IPS-NIHi7 (cell line): ENCODE data around the gene SCN10A.
A peak's percentile ranks its signal among the peaks of the same experiment; 100 is the strongest.

ENCODE experiments used
- DNase-seq: peaks from one replicate; pipeline ENCODE4 v3.0.0; 2012; ENCODE audit warnings: mixed read lengths; ENCODE audit errors: extremely low spot score

SCN10A gene

DNA sequence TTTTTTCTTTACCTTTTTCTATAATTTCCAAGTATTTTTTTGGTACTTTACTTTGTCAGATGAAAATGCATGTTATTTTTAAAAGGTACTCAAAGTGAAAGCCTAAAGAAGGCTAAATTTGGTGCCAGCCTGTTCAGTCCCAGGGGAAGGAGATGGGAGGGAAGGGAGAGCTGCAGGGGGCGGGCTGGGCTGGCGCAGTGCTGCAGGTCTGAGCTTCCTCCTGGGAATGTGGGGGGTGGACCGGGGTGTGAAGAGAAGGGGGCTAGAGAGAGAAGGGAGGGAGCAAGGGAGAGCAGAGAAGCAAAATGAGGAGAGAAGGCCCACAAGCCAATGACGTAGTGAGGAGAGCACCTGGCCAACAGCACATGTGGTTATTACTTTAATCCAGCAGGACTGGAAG, 95.6 kb downstream of the SCN10A start:
- no peak for DNase-seq

DNA sequence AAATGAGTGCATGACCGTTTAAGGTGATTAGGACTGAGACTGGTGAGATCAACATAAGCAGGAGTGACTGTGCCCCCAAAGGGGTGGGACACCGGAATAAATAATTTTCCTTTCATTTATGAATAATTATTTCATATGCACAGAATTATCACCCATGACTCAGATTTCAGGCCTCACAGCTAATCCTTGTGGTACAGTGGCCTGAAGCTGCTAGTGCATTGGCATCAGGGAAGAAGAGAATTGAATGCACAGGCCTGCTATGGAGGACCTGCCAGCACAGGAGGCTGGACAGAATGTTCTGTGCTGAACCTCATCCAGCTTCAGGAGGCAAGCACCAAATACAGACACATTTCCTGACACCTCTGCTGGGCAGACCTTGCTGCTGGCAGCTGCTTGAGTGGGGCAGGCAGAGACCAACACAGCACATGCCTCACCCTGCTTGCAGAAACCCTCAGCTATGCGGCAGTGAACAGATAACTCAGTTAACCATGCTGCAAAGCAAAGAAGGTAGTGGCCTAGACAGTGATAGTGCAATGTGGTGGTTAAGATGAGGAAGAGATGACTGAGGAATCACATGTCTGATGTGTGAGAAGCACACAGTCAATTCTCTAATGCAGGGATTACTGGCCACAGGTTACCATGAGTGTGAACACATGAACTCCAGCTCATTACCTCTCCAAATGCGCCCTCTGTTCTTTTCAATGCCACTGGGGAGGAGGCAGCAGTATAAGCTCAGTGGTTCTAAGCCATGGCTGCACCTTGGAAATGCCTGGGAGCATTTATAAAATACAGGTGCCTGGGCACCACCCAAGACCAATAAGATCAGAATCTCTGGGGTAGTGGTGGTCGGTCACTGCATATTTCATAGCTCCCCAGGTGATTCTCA, 98.4 kb downstream of the SCN10A start:
- DNase-seq: no peak

DNA sequence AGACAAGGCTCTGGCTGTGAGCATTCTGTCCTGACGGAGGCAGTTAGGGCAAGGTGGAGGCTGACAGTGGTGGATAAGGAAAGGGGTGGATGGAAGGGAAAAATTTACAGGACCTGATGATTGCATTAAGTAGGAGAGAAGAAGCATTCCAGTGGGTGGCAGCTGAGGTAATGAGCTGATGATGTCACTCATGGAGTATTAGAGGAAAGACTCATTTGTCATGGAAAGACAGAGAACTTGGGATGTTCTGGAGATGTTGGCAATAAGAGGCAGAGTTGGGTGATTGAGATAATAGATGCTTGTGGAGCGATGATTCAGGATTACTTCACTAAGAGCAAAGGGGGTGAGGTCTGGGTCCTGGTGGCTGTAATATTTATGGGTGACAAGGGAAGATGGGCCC, 102.9 kb downstream of the SCN10A start:
- no peak for DNase-seq

DNA sequence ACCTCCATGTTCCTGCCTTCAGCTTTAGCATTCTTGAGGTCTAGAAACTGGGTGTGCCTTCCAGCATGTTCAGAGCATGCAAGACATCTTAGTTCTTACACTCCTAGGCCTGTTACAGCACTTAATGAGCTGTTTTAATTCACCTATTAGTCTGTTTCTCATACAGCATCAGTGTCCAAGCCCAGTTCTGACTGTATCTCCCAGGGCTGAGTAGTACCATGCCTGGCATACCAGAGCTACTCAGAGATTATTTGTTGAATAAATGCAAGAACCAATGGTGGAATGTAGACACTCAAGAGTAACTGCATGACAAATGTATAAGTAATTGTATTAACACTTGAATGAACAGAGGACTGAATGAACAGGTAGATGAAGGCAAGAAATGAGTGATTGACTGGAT, 104.7 kb downstream of the SCN10A start:
- DNase-seq: no peak

DNA sequence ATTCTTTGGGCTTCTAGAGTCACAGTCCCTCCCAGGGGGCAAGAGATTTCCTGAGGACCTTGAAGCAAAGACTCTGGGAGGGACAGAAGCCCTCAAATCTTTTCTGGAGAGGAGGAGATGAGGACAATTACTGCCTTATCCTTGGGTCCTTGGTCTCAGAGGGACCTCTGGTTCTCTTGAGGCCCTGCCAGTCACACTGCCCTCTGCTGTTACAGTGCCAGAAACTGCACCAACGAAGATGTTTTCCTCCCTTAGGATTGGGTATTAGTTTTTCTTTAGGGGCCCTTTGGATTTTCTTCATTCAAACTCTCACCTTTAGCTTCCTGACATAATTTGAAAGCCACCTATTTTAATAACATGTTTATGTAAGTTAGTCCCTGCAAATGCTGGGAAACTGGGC, 108.3 kb downstream of the SCN10A start:
- peak; percentile 73 for DNase-seq

DNA sequence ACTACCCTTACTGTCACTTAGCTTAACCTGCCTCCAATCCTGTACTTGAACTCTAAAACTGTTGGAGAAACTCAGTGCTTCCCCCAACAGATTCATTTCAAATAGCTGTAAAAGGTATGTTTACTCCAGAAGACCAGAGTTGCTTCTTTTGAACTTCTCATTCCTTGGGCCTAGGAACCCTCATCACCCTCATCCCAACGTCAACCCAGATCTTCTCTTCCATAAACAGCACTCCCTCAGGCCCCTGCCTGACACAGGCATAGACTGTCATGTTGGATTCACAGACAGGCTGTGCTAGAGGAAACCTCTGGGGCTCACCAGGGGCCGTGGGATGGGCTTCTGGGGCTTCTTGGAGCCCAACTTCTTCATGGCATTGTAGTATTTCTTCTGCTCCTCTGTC, 109.1 kb downstream of the SCN10A start:
- DNase-seq: no peak

DNA sequence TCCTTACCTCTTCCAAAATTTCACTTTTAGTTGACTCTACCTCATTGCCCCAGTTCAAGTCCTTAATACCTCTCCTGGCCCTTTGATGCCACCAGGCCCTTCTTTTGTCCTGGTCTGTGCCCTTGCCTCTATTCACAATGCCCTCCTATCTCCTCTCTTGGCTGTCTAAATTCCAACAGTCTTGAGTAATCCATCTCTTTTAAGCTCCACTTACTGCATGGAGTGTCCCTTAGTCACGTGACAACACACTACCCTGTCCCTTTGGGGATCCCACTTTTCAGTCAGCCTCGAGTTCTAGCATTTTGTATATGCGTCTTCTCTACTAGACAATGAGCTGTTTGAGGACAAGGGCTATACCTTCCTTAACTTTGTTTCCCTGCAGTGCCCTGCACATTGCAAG, 113.8 kb downstream of the SCN10A start:
- DNase-seq: no peak

DNA sequence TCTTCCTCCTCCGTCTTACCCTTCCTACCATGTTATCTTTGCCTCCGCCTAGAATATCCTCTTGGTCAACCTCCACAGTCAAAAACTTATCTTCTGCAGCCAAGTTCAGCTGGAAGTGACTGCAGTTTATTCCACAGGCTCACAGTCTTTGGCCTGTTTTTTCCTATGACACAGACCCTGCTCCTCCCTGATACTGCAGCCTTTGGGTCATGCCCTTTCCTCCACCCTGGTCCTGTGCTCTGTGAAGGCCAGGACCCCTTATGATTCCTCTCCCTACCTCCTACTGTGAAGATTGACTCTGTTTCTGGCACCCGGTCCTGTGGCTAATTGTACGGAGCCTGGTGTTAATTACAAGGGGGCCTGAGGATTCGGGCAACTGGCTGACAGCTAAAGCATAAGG, 117.3 kb downstream of the SCN10A start:
- DNase-seq: no peak

DNA sequence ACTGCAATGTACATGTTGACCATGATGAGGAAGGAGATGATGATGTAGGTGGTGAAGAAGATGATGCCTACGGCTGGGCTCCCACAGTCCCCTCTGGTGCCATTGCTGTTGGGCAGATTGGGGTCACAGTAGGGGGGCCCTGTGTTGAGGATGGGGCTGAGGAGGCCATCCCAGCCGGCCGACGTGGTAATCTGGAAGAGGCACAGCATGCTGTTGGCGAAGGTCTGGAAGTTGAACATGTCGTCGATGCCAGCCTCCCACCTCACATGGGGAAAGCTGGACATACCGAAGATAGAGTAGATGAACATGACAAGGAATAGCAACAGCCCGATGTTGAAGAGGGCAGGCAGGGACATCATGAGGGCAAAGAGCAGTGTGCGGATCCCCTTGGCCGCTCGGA, 118.0 kb downstream of the SCN10A start:
- DNase-seq: no peak

DNA sequence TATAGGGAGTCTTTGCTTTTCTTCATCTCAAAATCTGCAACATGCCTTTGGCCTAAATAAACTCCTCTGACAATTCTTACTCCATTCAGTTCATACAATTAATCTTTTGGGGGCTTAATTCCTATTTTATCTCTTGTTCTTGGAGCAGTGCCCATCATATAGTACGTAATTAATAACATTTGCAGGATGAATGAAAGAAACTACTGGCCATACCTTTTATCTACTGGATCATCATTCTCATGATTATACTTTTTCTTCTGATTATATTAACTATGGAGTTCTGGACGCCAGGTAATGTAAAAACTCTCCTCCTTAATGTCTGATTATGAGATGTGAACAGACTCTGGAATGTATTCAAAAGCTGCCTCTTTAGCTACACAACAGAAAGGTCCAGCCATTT, 120.0 kb downstream of the SCN10A start:
- no peak for DNase-seq

DNA sequence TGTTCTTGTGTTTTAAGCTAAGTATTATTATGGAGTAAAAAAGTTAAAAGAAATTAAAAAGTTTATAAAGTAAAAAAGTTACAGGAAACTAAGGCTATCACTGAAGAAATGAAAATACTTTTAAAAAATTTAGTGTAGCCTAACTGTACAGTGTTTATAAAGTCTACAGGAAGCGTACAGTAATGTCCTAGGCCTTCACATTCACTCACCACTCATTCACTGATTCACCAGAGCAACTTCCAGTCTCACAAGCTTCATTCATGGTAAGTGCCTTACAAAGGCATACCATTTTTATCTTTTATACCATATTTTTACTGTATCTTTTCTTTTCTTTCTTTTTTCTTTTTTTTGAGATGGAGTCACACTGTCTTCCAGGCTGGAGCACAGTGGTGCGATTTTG, 125.8 kb downstream of the SCN10A start:
- DNase-seq: no peak

DNA sequence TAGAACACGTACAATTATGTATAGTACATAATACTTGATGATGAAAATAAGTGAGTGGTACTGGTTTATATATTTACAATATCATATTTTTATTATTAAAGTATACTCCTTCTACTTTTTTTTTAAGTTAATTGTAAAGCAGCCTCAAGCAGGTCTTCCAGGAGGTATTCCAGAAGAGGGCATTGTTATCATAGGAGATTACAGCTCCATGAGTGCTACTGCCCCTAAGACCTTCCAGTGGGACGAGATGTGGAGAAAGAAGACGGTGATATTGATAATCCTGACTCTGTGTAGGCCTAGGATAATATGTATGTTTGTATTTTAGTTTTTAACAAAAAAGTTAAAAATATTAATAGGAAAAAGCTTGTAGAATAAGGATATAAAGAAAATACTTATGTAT, 126.2 kb downstream of the SCN10A start:
- DNase-seq: no peak

DNA sequence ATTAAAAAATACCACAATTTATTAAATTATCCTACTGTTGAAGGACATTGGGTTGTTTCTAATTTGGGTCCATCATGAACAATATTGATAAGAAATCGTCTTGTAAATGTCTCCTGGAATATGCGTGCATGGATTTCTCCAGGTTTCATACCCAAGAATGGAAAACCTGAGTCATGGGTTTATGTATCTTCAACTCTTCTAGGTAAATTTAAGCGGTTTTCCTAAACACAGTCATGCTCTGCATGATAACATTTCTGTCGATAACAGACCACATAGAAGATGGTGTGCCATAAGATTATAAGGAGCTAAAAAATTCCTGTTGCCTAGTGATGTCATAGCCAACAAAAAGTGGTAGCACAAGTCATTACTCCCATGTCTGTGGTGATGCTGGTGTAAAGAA, 126.7 kb downstream of the SCN10A start:
- no peak for DNase-seq

DNA sequence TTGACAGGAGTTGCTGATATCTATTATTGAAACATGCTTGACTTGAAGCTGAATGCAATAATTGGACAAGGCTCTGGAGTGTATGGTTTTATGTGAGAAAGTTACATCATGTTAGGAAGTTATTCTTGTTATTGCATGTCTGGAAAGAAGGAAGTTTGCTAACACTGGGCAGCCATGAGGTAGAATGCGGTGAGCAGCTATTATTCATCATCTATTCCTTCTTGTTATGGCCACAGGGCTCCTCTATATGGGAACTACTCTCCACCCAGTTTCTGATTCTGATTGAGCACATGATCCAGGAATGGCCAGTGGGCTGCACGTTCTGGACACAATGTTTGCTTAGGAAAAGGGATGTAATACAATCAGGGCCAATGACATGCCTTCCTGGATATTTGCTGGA, 128.7 kb downstream of the SCN10A start:
- DNase-seq: no peak

DNA sequence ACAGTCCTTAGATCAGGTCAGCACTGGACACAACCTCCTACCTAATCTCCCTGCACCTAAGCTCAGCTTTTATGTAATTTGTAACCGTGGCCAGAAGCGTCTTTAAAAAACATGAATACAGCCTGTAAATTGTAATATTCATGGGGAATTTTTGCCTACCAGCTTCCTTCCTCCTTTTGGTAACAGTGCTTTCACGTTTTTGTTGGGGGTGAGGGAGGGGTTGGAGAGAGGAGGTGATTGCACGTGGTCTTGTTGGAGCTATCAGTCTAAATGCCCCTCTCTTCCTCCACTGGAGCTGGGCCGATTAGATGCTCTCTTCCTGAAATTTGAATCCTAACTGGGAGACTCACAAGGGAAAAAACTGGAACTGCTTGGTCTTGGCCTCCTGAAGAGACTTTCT, 131.5 kb downstream of the SCN10A start:
- no peak for DNase-seq

DNA sequence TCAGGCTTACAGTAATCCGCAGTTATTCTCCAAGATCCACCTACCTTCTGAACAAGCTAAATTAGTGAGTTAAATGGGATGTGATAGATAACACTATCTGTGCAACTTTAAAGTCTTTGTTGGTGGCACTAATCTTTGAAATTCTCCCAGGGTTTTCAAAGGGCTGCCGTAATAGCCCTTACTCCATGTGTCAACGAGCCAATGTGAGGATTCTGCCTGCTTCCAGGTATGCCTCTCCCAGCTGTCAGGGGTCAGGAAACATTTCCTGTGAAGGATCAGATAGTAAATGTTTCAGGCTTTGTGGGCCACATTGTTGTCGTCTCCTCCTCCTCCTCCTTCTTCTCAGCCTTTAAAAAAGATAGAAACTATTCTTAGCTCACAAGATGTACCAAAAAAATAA, 146.3 kb downstream of the SCN10A start:
- no peak for DNase-seq

DNA sequence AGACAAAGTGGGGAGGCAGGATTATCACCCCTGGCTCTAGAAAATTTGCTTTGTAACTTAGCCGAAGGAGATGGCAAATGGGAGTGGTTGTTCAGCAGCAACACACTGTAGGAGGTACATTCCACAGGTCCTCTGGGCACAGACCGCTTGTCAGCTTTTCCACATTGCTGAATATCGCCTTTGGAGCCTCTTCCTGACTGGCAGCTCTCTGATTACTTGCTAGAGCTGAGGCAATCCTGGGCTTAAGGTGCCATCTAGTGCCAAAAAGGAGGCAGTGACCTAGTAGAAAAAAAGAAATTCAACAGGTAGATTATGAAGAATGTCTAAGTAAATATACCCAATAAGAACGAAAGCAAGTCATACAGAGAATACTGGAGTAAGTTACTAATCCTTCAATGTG, 153.5 kb downstream of the SCN10A start:
- peak; percentile 60 for DNase-seq

DNA sequence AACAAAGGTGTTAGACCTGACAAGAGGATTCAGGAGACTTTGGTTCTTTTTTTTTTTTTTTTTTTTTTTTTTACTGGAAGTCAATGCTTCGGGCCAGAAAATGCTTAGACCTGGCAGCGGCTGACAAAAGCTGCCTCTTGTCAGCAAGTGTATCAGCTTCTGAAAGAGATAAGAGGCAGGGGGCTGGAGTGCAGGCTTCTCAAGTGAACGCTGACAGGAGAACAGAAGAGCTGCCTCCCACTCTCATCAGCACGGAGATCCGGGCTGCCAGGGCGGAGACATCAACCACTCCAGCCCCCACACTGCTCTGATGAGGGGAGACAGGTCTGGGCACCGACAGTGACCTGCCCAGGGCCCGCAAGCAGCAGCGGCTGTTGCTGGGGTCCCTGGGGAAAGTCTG, 157.2 kb downstream of the SCN10A start:
- DNase-seq: peak; percentile 14

DNA sequence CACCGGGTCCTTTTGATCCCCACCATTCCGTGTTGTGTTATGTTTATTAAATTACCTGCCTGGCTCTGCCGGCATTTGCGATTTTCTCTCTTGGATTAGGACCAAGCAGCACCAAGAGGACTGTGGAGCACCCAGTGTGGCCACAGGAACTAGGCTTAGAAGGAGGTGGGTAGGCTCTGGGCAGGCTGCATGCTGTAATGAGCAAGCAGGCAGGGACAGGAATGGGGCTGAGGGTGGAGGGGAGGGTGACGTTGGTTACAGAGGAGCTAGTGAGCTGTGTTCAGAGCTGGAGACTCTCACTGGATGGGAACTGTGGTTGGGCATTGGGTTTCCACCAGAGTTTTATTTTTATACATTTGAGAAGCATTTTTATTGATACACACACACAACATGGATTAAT, 158.6 kb downstream of the SCN10A start:
- peak; percentile 11 for DNase-seq

DNA sequence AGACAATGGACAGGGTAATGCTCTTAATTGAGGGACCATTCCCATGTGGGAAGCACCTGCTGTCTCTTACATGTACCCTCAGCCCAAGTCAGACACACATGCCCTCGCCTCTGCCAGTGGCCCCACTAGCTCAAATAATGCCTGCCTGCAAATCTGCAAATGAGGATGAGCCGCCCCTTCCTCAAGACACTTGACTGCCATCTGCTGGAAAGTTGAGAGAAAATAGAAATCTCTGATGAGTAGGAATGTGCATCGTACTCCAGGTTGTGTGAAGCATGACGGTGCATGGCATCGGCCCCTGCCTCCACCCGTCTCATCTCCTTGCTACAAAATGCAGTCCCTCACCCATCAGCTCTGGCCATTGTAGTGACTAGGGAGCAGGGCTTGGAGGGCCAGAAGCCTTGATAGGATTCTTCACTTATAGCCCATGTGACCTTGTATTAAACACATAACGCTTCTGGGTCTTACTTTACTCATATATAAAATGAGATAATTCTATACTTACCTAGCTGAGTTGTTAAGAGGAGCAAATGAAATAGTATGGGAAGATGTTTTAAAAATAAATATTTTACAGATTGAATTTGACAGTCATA, 160.2 kb downstream of the SCN10A start:
- DNase-seq: peak; percentile 57

DNA sequence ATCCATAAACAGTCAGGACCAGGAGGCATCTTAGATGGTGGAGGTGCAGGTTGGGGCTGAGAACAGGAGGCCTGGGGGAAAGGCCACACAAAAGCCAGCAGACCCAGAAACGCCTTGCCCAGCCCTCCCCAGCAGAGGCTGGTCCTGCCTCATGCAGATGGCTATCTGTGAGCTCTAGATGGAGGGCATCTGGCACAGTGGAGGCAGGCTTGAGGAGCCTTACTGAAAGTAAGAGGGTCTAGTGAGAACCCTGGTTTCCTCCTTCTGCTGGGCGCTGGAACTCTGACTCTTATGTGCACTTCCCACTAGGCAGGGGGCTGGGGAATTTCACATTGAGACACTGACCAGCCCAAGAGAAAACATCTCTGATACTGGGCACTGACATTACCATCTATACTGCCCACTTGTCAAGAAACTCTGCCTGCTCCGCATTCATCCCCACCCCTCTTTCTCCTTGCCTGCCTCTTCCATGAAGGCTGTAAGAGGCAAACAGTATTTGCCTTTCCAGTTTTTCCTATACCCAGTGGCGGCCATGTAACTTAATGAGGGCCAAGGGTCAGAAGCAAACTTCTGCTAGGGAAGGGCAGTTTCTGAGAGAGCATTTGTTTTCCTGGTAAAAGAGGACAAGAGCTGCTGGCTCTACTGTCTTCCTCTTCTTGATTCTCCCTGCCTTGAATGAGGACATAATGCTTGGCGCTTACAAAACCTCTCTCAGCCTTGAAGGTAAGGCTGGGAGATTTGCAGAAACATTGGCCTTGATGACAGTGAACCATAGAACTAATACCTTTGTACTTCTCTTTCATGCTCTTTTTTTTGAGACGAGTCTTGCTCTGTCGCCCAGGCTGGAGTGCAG, 162.1 kb downstream of the SCN10A start:
- DNase-seq: no peak

DNA sequence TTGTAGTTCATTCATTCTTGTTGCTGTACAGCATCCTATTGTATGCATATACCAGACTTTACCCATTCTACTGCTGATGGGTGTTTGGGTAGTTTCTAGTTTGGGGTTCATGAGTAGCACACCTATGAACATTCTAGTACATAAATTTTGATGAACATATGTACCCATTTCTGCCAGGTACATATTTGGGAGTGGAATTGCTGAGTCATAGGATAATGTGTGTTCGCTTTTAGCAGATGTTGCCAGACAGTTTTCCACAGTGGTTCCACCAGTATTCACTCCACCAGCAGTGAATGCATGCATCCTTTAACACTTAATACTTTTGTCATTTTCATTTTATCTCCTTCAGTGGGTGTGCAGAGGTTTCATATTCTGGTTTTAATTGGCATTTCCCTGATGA, 163.1 kb downstream of the SCN10A start:
- DNase-seq: no peak
